H9 (cell line): ENCODE data around the gene SPRED1. TPM values are rescaled to one million over a fixed set of nuclear protein-coding genes. Genes with fewer than 3 reads are reported as not detected.

ENCODE experiments used
- DNase-seq: peaks from one replicate; pipeline ENCODE4 v3.0.0-alpha.2; 2017
- H2AFZ ChIP-seq: one replicate; pipeline ENCODE4 v1.6.1; 2013; ENCODE audit warnings: mild to moderate bottlenecking, low read length, control low read depth, moderate library complexity
- H2AK5ac ChIP-seq: 2 replicates; pipeline ENCODE4 v1.6.1; 2013; ENCODE audit warnings: low read length, control low read depth, mixed read lengths; ENCODE audit not compliant: insufficient read length
- H2BK120ac ChIP-seq: one replicate; pipeline ENCODE4 v1.6.1; 2013; ENCODE audit warnings: low read depth, mild to moderate bottlenecking, low read length, control low read depth, inconsistent platforms; ENCODE audit not compliant: poor library complexity, severe bottlenecking
- H2BK12ac ChIP-seq: 2 replicates; pipeline ENCODE4 v1.6.1; 2013; ENCODE audit warnings: low read length, control low read depth, mixed read lengths, low read depth; ENCODE audit not compliant: insufficient read length
- H2BK15ac ChIP-seq: 2 replicates; pipeline ENCODE4 v1.6.1; 2013; ENCODE audit warnings: low read depth, low read length, control low read depth
- H2BK20ac ChIP-seq: one replicate; pipeline ENCODE4 v1.6.1; 2013; ENCODE audit warnings: low read depth, mild to moderate bottlenecking, low read length, control low read depth, inconsistent platforms; ENCODE audit not compliant: poor library complexity, severe bottlenecking
- H2BK5ac ChIP-seq: 2 replicates; pipeline ENCODE4 v1.6.1; 2013; ENCODE audit warnings: low read length, control low read depth, mixed read lengths; ENCODE audit not compliant: insufficient read length
- H3K14ac ChIP-seq: 2 replicates; pipeline ENCODE4 v1.6.1; 2013; ENCODE audit warnings: low read length, control low read depth; ENCODE audit not compliant: insufficient read depth
- H3K18ac ChIP-seq: 2 replicates; pipeline ENCODE4 v1.6.1; 2013; ENCODE audit warnings: low read depth, mild to moderate bottlenecking, mixed read lengths, low read length, control low read depth; ENCODE audit not compliant: insufficient read length
- H3K23ac ChIP-seq: 2 replicates; pipeline ENCODE4 v1.6.1; 2013; ENCODE audit warnings: low read length, control low read depth, mixed read lengths, low read depth; ENCODE audit not compliant: insufficient read length
- H3K23me2 ChIP-seq: 2 replicates; pipeline ENCODE4 v1.6.1; 2013; ENCODE audit warnings: low read depth, mild to moderate bottlenecking, mixed read lengths, low read length, control low read depth; ENCODE audit not compliant: insufficient read length, poor library complexity, severe bottlenecking
- H3K27ac ChIP-seq: 2 replicates; pipeline ENCODE4 v1.5.1; 2013; ENCODE audit warnings: low read length, control low read depth, mixed read lengths, low read depth; ENCODE audit not compliant: insufficient read length
- H3K27me3 ChIP-seq: 2 replicates; pipeline ENCODE4 v1.6.1; 2013; ENCODE audit warnings: low read length, control low read depth, inconsistent platforms; ENCODE audit not compliant: insufficient read depth
- H3K4ac ChIP-seq: 2 replicates; pipeline ENCODE4 v1.6.1; 2013; ENCODE audit warnings: low read depth, mild to moderate bottlenecking, control low read depth, inconsistent platforms, low read length, moderate library complexity
- H3K4me1 ChIP-seq: 2 replicates; pipeline ENCODE4 v1.6.1; 2013; ENCODE audit warnings: low read length, control low read depth, inconsistent platforms; ENCODE audit not compliant: insufficient read depth
- H3K4me2 ChIP-seq: 2 replicates; pipeline ENCODE4 v1.6.1; 2013; ENCODE audit warnings: low read length, control low read depth, mixed read lengths; ENCODE audit not compliant: insufficient read length, insufficient read depth
- H3K56ac ChIP-seq: 2 replicates; pipeline ENCODE4 v1.6.1; 2013; ENCODE audit warnings: low read depth, mild to moderate bottlenecking, mixed read lengths, low read length, control low read depth; ENCODE audit not compliant: insufficient read length
- H3K79me1 ChIP-seq: 2 replicates; pipeline ENCODE4 v1.6.1; 2013; ENCODE audit warnings: low read depth, mild to moderate bottlenecking, moderate library complexity, low read length, control low read depth, inconsistent platforms; ENCODE audit not compliant: insufficient read depth, poor library complexity, severe bottlenecking
- H3K79me2 ChIP-seq: 2 replicates; pipeline ENCODE4 v1.6.1; 2013; ENCODE audit warnings: low read length, control low read depth, inconsistent platforms; ENCODE audit not compliant: insufficient read depth
- H3K9ac ChIP-seq: 2 replicates; pipeline ENCODE4 v1.6.1; 2013; ENCODE audit warnings: low read length, control low read depth, mixed read lengths; ENCODE audit not compliant: insufficient read length; ENCODE audit errors: extremely low read depth
- H3K9me3 ChIP-seq: one replicate; pipeline ENCODE4 v1.6.1; 2013; ENCODE audit warnings: low read depth, low read length, inconsistent platforms; ENCODE audit not compliant: control insufficient read depth
- H3T11ph ChIP-seq: one replicate; pipeline ENCODE4 v1.6.1; 2013; ENCODE audit warnings: mild to moderate bottlenecking, low read length, control low read depth, inconsistent platforms
- H4K20me1 ChIP-seq: one replicate; pipeline ENCODE4 v1.6.1; 2013; ENCODE audit not compliant: control insufficient read depth, insufficient read length, insufficient read depth
- H4K5ac ChIP-seq: 2 replicates; pipeline ENCODE4 v1.6.1; 2013; ENCODE audit warnings: low read depth, mild to moderate bottlenecking, mixed read lengths, low read length, control low read depth; ENCODE audit not compliant: insufficient read length
- H4K8ac ChIP-seq: replicated peaks from 2 replicates; pipeline ENCODE4 v1.6.1; 2013; ENCODE audit warnings: low read length, control low read depth, mixed read lengths, low read depth; ENCODE audit not compliant: insufficient read length
- H4K91ac ChIP-seq: 2 replicates; pipeline ENCODE4 v1.6.1; 2013; ENCODE audit warnings: low read depth, mild to moderate bottlenecking, moderate library complexity, mixed read lengths, low read length, control low read depth; ENCODE audit not compliant: insufficient read length
- H3K27ac Mint-ChIP-seq, 3 experiments: 2 replicates in 2 of 3; 3 replicates in 1 of 3; pipeline ENCODE4 v1.8.0; 2020 to 2021; ENCODE audit warnings: mixed read lengths in 3 of 3, mild to moderate bottlenecking in 1 of 3, moderate library complexity in 1 of 3
- H3K27me3 Mint-ChIP-seq: 2 replicates; pipeline ENCODE4 v1.8.0; 2021; ENCODE audit warnings: low read depth, mild to moderate bottlenecking, moderate library complexity, mixed read lengths
- H3K36me3 Mint-ChIP-seq, 3 experiments: 2 replicates in 2 of 3; 3 replicates in 1 of 3; pipeline ENCODE4 v1.8.0; 2020 to 2021; ENCODE audit warnings: low read depth in 3 of 3, mixed read lengths in 3 of 3; ENCODE audit not compliant: insufficient read depth in 1 of 3
- H3K4me1 Mint-ChIP-seq, 2 experiments: 2 replicates each; pipeline ENCODE4 v1.8.0; 2020; ENCODE audit warnings: mixed read lengths in 2 of 2
- H3K4me3 Mint-ChIP-seq, 2 experiments: 2 replicates in 1 of 2; 3 replicates in 1 of 2; pipeline ENCODE4 v1.8.0; 2020 to 2021; ENCODE audit warnings: mild to moderate bottlenecking in 2 of 2, mixed read lengths in 2 of 2, moderate library complexity in 1 of 2
- H3K9me3 Mint-ChIP-seq, 2 experiments: 2 replicates in 1 of 2; 3 replicates in 1 of 2; pipeline ENCODE4 v1.8.0; 2020; ENCODE audit warnings: mild to moderate bottlenecking in 2 of 2, mixed read lengths in 2 of 2, moderate library complexity in 1 of 2
- WGBS: extraction: QIAGEN DNeasy Blood & Tissue Kit; methylation state at CpG from one replicate; pipeline ENCODE4 v1.1.7; 2013; ENCODE audit warnings: missing lambda C conversion rate, low lambda C conversion rate, mixed read lengths; ENCODE audit not compliant: insufficient read length; ENCODE audit errors: extremely low coverage; 5-methylcytosine and 5-hydroxymethylcytosine counted together
- total RNA-seq: library from RNA; stranded (reverse); gene quantifications from 2 replicates; pipeline ENCODE4 v1.2.1, GENCODE V29; 2021
- TF ChIP-seq, protein P1 (sequence below): fragments of 200-600 bp; sonication (generic); conservative IDR thresholded peaks from 3 replicates; pipeline ENCODE4 v1.8.0; 2021; ENCODE audit warnings: antibody characterized with exemption, mild to moderate bottlenecking

The SPRED1 gene
- total RNA-seq, 1 experiment from 2014 or later: 41.0 TPM

DNA sequence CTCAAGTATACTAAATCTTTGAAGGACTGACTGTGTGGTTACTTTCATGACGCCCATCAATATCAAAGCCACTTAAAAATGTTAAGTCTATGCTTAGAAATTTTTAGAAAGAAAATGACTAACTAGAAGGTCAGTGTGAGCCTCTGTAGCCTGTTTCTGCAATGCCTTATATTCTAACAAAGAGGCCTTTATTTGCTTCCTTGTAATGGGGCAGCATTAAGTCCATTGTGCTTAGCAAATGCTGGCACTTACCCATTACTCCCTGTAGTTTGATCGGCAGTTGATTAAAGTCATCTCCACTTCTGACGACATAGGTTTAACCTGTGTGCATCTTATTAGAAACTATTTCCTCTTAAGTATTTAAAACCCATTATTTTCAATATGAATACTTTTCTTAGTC lies 109.7 kb downstream of the SPRED1 start:
- Histone ChIP-seq H2BK12ac (no peak overlapping the region), H3K9me3 (no peaks in the 10 kb centered on the region), H3K56ac (no peak overlapping the region), H3K23me2 (no peaks in the 10 kb centered on the region), H4K5ac (no peak overlapping the region), H2BK5ac (no peak overlapping the region), H2BK20ac (no peak overlapping the region), H3K79me1 (no peaks in the 10 kb centered on the region), H3K9ac (no peak overlapping the region), H4K91ac (no peak overlapping the region), H2AFZ (no peak overlapping the region), H3K4me1 (no peaks in the 10 kb centered on the region), H3K14ac (no peak overlapping the region), H3K4ac (no peak overlapping the region), H2BK15ac (no peak overlapping the region), H3K4me2 (no peak overlapping the region), H2BK120ac (no peak overlapping the region), H3K18ac (no peak overlapping the region), H3T11ph (no peak overlapping the region), H4K20me1 (no peaks in the 10 kb centered on the region), H3K23ac (no peak overlapping the region), H2AK5ac (no peak overlapping the region), H3K27ac (no peak overlapping the region), H3K79me2 (no peaks in the 10 kb centered on the region), H4K8ac (no peak overlapping the region), H3K27me3 (no peaks in the 10 kb centered on the region)
- H3K27me3 Mint-ChIP-seq: no peaks in the 10 kb centered on the region
- no peaks in the 10 kb centered on the region for H3K9me3 Mint-ChIP-seq
- TF ChIP-seq, protein P1, sequence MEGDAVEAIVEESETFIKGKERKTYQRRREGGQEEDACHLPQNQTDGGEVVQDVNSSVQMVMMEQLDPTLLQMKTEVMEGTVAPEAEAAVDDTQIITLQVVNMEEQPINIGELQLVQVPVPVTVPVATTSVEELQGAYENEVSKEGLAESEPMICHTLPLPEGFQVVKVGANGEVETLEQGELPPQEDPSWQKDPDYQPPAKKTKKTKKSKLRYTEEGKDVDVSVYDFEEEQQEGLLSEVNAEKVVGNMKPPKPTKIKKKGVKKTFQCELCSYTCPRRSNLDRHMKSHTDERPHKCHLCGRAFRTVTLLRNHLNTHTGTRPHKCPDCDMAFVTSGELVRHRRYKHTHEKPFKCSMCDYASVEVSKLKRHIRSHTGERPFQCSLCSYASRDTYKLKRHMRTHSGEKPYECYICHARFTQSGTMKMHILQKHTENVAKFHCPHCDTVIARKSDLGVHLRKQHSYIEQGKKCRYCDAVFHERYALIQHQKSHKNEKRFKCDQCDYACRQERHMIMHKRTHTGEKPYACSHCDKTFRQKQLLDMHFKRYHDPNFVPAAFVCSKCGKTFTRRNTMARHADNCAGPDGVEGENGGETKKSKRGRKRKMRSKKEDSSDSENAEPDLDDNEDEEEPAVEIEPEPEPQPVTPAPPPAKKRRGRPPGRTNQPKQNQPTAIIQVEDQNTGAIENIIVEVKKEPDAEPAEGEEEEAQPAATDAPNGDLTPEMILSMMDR: no peak
- H3K4me3 Mint-ChIP-seq: no peak overlapping the region
- WGBS: no CpG with 5 or more reads among the region's 3 CpGs
- no peaks in the 10 kb centered on the region for H3K36me3 Mint-ChIP-seq
- no peak overlapping the region for H3K27ac Mint-ChIP-seq
- DNase-seq: no peak
- no peaks in the 10 kb centered on the region for H3K4me1 Mint-ChIP-seq
